NCI-H2227 (cell line): ENCODE measurements around the gene GTF3C5.
"Not testable (repeated sequence)": the region's sequence is repeated elsewhere in the genome, so short reads cannot be mapped to it uniquely, and the experiment has no call there.

ENCODE experiments used
- DNase-seq: peaks from one replicate; lab custom pipeline; 2025; ENCODE audit not compliant: unreplicated experiment; lab: John Stamatoyannopoulos, UW

The GTF3C5 gene

DNA sequence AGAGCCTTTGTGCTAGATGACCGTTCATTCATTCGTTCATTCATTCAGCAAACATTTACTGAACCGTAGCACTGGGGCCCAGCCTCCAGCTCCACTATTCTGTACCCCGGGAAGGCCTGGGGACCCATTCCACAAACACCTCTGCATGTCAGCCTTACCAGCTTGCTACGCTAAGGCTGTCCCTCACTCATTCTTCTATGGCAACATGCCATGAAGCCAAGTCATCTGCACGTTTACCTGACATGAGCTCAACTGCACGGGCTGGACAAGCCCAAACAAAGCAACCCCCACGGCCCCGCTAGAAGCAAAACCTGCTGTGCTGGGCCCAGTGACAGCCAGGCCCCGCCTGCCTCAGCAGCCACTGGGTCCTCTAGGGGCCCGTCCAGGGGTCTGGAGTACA lies 37.0 kb downstream of the GTF3C5 start:
- DNase-seq, result no peak

DNA sequence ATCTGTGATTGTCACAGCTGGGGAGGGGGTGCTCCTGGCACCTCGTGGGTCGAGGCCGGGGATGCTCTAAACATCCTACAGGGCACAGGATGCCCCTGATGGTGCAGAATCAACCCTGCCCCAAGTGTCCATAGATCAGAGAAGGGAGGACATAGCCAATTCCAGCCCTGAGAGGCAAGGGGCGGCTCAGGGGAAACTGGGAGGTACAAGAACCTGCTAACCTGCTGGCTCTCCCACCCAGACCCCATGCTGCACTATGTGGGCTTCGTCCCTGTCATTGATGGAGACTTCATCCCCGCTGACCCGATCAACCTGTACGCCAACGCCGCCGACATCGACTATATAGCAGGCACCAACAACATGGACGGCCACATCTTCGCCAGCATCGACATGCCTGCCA lies 37.6 kb downstream of the GTF3C5 start:
- not testable (repeated sequence) for DNase-seq

DNA sequence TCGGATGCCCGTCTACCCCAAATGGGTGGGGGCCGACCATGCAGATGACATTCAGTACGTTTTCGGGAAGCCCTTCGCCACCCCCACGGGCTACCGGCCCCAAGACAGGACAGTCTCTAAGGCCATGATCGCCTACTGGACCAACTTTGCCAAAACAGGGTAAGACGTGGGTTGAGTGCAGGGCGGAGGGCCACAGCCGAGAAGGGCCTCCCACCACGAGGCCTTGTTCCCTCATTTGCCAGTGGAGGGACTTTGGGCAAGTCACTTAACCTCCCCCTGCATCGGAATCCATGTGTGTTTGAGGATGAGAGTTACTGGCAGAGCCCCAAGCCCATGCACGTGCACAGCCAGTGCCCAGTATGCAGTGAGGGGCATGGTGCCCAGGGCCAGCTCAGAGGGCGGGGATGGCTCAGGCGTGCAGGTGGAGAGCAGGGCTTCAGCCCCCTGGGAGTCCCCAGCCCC lies 39.7 kb downstream of the GTF3C5 start:
- DNase-seq, result not testable (repeated sequence)

DNA sequence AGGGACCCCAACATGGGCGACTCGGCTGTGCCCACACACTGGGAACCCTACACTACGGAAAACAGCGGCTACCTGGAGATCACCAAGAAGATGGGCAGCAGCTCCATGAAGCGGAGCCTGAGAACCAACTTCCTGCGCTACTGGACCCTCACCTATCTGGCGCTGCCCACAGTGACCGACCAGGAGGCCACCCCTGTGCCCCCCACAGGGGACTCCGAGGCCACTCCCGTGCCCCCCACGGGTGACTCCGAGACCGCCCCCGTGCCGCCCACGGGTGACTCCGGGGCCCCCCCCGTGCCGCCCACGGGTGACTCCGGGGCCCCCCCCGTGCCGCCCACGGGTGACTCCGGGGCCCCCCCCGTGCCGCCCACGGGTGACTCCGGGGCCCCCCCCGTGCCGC lies 40.2 kb downstream of the GTF3C5 start:
- not testable (repeated sequence) for DNase-seq

DNA sequence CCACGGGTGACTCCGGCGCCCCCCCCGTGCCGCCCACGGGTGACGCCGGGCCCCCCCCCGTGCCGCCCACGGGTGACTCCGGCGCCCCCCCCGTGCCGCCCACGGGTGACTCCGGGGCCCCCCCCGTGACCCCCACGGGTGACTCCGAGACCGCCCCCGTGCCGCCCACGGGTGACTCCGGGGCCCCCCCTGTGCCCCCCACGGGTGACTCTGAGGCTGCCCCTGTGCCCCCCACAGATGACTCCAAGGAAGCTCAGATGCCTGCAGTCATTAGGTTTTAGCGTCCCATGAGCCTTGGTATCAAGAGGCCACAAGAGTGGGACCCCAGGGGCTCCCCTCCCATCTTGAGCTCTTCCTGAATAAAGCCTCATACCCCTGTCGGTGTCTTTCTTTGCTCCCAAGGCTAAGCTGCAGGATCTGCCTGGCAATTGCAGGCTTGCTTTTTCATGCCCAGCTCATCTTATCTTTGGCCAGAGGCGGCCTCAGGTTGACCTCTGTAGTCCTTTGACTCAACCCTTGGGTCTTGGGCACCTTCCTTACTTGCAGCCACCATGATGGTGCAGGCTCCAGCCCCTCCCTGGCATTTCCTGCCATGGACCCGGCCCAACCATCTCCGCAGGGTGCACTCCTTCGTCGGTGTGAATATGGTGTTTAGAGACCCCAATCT lies 40.8 kb downstream of the GTF3C5 start:
- no peak for DNase-seq

DNA sequence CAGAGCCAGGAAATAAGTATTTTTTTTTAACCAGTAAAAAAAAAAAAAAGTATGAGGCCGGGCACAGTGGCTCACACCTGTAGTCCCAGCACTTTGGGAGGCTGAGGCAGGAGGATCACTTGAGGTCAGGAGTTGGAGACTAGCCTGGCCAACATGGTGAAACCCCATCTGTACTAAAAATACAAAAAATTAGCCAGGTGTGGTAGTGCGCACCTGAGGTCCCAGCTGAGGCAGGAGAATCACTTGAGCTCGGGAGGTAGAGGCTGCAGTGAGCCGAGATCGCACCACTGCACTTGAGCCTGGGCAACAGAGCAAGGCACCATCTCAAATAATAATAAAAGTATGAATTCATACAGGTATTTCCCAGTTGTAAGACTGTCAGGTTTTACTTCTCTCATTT lies 41.4 kb downstream of the GTF3C5 start:
- DNase-seq, result not testable (repeated sequence)

DNA sequence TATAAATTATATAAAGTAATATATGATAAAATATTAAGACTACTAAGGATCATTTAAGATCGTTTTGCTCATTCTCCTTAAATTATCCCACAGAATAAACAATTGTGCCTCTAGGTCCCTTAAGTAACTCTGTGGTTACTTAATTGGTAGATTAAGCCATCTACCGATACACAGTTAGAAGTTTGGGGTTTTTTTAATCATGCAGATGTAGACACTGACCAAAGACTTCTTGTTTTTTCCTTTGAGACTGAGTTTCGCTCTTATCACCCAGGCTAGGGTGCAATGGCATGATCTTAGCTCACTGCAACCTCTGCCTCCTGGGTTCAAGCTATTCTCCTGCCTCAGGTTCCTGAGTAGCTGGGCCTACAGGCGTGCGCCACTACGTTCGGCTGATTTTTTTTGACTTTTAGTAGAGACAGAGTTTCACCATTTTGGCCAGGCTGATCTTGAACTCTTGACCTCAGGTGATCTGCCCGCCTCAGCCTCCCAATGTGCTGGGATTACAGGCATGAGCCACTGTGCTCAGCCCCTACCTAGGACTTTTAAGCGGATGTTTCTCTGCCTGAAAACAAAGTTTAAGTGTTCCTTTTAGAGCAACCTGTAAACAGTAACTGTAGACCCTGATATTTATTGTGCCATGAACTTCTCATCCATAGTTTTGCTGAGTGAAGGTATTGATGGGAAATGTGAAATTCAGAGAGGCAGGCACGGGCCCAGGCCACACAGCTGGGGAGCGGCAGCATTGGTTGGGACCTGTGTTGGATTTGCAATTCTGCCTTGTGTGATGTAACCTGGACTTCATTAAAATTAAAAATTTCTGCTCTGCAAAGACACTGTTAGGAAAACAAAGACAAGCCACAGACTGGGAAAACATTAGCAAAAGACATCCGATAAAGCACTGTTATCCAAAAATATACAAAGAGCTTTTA lies 42.6 kb downstream of the GTF3C5 start:
- DNase-seq, result no peak

DNA sequence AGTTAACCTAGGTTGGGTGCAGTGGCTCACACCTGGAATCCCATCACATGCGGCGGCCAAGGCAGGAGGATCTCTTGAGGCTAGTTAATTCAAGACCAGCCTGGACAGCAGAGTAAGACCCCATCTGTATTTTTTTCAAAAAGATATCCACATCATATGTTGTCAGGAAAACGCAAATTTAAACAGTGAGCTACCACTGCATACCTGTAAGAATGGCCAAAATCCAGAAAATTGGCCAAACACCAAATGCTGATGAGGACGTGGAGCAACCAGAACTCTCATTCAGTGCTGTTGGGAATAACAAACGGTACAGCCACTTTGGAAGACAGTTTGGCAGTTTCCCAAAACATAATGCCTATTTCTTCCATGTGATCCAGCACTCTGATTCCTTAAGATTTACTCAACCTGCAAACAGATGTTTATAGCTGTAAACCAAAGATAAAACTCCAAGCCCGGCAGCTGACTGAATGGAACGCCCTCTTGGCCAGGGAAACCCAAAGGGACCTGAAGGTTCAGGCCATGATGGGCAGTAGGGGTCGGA lies 43.4 kb downstream of the GTF3C5 start:
- DNase-seq, result no peak

DNA sequence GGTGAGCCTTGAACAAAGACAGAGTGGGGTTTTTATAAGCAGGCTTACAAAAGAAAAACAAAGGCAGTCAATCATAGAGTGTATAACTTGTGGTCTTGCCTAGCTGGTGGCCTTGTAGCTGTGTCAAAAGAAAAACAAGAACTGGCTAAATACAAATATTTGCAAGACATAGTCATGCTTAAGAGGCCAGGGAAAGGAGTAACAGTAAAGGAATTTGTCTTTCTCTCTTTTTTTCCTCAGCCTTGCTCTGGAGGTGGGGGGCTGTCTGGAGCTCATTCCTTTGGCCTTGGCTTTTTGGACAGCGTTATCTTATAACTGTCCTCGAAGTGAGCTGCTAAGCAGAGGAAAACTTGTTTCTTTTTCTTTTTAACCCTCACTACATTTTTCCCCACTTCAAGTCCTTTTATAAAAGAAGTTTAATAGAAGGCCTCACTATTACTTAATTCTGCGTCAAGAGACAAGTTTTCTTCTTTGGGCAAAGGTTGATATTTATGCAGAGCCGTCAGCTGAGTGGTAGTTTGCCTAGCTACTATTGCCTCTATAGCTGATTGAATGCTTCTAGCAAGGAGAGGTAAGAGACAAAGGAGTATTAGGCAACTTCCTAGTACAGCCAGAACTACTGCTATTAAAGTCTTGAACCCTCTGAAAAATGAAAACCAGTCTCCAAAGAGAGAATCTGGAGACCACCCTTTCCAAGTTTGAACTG lies 45.3 kb downstream of the GTF3C5 start:
- DNase-seq, result no peak

DNA sequence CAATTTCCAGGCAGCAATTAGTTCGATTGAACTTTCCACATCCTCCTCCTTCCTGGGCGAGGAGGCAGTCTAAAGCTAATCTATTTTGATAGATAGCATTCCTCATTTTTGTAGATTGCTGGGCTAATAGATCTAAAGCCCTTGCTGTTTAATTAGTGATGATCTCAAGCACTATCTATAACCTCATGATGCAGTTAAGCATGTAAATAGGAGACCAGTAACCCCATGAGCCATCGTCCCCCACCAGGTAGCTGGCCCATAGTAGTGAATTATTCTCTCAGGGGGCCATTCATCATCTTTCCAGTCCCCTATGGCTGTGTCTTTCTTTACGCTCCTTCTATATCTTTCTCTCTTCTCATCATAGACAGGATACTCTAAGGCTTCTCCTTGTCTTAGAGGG lies 45.9 kb downstream of the GTF3C5 start:
- no peak for DNase-seq

DNA sequence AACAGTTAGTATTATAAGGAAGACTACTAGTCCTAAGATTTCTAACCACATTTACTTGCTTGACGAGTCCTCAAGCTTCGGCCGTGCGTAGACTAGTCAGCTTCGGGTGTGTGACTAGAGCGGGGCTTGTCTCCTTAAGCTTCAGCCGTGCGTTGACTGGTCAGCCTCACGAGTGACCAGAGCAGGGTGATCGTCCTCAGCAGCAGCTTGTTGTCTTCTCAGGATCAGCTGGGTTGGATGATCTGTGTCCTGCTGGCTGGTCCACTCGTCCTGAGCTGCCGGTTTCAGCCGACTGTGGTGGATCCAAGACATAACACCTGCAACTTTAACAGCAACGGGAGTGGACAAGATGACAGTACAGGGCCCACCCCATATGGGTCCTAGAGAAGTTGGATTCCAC lies 47.7 kb downstream of the GTF3C5 start:
- DNase-seq, result no peak

DNA sequence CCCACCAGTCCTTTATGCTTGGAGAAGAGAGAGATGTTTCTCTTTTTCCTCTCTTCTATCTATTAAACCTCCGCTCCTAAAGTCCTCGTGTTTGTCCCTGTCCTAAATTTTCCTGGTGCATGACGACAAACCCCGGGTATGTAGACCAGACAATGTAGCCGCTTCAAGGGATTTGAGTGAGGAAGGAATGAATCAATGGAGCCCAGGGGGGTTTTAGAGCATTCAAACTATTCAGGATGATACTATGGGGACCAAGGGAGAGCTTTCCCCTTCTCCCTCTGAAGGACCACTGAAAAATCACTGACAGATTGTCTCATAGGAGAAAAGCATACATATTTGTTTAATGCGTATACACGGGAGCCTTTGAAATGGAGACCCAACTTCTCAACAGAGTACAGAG lies 49.4 kb downstream of the GTF3C5 start:
- DNase-seq, result no peak

DNA sequence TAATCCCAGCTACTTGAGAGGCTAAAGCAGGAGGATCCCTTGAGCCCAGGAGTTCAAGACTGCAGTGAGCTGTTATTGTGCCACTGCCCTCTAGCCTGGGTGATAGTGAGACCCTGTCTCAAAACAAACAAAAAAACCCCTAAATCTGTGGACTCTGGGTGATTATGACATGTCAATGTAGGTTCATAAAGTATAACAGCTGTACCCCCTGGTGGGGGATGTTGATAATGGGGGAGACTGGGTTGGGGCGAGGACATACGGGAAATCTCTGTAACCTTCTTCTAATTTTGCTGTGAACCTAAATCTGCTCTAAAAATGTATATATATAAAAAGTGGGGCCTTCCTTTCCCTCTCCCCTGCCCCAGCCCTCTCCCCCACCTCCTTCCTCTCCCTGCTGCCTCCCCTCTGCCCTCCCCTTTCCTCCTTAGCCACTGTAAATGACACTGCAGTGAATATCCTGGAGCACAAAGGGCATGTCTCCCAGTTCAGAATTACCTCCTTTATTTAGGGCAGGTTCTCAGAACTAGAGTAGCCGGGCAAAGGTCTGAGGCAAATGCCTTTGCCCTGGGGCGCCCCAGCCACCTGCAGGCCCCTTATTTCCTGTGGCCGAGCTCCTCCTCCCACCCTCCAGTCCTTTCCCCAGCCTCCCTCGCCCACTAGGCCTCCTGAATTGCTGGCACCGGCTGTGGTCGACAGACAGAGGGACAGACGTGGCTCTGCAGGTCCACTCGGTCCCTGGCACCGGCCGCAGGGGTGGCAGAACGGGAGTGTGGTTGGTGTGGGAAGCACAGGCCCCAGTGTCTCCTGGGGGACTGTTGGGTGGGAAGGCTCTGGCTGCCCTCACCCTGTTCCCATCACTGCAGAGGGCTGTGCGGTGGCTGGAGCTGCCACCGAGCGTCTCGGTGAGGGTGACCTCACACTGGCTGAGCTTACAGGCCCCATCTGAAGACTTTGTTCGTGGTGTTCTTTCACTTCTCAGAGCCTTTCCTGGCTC lies 50.3 kb downstream of the GTF3C5 start:
- not testable (repeated sequence) for DNase-seq

DNA sequence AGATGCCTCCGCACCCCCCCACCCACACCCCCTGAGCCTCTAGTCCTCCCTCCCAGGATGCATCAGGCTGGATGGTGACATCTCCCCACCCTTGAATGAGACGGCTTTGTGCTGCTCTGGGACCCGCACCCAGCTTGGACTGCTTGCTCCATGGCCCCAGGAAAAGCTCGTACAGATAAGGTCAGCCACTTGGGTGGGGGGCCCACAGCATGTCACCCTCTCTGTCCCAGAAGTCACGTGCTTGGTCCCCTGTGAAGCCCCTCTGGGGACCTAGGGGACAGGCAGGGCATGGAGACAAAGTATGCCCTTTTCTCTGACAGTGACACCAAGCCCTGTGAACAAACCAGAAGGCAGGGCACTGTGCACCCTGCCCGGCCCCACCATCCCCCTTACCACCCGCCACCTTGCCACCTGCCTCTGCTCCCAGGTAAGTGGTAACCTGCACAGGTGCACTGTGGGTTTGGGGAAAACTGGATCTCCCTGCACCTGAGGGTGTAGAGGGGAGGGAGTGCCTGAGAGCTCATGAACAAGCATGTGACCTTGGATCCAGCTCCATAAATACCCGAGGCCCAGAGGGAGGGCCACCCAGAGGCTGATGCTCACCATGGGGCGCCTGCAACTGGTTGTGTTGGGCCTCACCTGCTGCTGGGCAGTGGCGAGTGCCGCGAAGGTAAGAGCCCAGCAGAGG lies 51.3 kb downstream of the GTF3C5 start:
- DNase-seq, result not testable (repeated sequence)

DNA sequence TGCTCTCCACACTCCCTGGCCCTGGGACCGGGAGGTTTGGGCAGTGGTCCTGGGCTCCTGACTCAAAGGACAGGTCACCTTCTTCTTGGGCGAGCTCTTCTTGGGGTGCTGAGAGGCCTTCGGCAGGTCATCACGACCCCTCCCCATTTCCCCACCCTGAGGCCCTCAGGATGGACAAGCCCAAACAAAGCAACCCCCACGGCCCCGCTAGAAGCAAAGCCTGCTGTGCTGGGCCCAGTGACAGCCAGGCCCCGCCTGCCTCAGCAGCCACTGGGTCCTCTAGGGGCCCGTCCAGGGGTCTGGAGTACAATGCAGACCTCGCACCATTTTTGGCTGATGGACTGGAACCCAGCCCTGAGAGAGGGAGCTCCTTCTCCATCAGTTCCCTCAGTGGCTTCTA lies 52.9 kb downstream of the GTF3C5 start:
- not testable (repeated sequence) for DNase-seq

DNA sequence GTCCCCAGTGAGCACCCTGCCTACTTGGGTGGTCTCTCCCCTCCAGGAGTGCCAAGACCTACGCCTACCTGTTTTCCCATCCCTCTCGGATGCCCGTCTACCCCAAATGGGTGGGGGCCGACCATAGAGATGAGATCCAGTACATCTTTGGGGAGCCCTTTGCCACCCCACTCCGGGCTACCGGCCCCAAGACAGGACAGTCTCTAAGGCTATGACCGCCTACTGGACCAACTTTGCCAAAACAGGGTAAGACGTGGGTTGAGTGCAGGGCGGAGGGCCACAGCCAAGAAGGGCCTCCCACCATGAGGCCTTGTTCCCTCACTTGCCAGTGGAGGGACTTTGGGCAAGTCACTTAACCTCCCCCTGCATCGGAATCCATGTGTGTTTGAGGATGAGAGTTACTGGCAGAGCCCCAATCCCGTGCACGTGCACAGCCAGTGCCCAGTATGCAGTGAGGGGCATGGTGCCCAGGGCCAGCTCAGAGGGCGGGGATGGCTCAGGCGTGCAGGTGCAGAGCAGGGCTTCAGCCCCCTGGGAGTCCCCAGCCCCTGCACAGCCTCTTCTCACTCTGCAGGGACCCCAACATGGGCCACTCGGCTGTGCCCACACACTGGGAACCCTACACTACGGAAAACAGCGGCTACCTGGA lies 55.5 kb downstream of the GTF3C5 start:
- DNase-seq, result not testable (repeated sequence)

DNA sequence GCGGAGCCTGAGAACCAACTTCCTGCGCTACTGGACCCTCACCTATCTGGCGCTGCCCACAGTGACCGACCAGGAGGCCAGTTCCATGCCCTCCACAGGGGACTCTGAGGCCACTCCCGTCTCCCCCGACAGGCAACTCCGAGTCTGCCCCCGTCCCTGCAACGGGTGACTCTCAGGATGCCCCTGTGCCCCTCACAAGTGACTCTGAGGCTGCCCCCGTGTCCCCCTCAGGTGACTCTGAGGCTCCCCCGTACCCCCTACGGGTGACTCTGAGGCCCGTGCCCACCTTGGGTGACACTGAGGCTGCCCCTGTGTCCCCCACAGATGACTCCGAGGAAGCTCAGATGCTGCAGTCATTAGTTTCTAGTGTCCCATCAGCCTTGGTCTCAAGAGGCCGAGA lies 56.1 kb downstream of the GTF3C5 start:
- DNase-seq, result no peak

DNA sequence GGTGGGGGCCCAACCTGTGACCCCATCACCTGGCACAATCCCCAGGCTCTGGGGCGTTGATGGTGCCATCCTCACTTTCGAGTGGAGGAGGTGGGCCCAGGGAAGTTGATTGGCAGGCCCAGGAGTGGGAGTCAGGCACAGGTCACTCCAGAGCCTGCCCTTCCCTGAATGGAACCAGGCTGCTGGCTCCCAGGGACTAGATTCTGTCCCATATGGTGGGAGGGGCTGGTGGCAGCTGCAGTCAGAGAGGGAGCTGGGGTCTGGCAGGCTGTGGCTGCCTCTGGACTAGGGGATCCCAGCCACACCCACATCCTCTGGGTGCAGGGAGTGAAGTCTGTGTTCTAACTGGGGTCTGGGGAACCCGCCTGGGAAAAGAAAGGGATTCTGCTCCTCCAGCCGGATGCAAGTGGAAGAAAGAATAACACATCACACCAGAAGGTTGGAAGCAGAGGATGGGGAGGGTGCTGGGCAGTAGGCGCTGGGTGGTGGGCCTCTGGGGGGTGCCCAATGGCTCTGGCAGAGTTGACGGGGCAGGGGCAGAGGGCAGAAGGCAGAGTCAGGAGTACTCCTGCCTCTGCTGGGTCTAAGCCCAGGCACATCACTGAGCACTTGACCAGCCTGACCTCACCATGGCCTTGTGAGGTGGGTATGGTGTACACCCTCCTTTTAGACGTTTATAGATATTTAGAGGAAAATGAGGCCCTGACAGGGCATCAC lies 56.8 kb downstream of the GTF3C5 start:
- no peak for DNase-seq
